ENCODE data around the gene PRR20G. TPM values are rescaled to one million over a fixed set of nuclear protein-coding genes. Genes with fewer than 3 reads are reported as not detected.

Gene PRR20G
- total and polyA plus RNA-seq, 2 experiments from 2014 or later: 0.39 TPM; not detected in 1

GRCh38 chr3:127328421-127328820, 40.6 kb upstream of the PRR20G start:
- Mint-ChIP-seq H3K27me3 (ENCODE audit: insufficient read depth, low read depth, poor library complexity) (peaks cover 6% of the 10 kb centered on the region), H3K4me3 (no peak overlapping the region), H3K36me3 (ENCODE audit: low read depth) (no peaks in the 10 kb centered on the region; the same call in 2 of the 3 replicates), H3K9me3 (peaks cover 29% of the 10 kb centered on the region), H3K4me1 (no peaks in the 10 kb centered on the region), H3K27ac (no peak overlapping the region)
- no peak overlapping the region for H3K4me3 ChIP-seq
- no peaks in the 10 kb centered on the region for H3K79me2 ChIP-seq (replicated peaks; ENCODE audit: insufficient read depth)
- H4K20me1 ChIP-seq (replicated peaks; ENCODE audit: insufficient read depth): no peaks in the 10 kb centered on the region
- TF ChIP-seq ZNF114 (CRISPR knock-in tag; IDR thresholded peaks at IDR 0.05): no peak
- TF ChIP-seq JUNB (IDR thresholded peaks at IDR 0.05; ENCODE audit: unreplicated experiment): no peak
- no peak for TF ChIP-seq CTCF (conservative IDR thresholded peaks at IDR 0.05; ENCODE audit: low read depth in 2 of 2)
- no peak for TF ChIP-seq STAT1 (IDR thresholded peaks at IDR 0.05; ENCODE audit: unreplicated experiment)
- TF ChIP-seq EZH2 (IDR thresholded peaks at IDR 0.05; ENCODE audit: low read depth, unreplicated experiment): no peak
- TF ChIP-seq CREB1 (CRISPR knock-in tag; IDR thresholded peaks at IDR 0.05; ENCODE audit: low read depth): no peak
- TF ChIP-seq ZNF462 (CRISPR knock-in tag; IDR thresholded peaks at IDR 0.05): no peak
- no peak for TF ChIP-seq NANOG (IDR thresholded peaks at IDR 0.05; ENCODE audit: borderline replicate concordance)
- no peak for TF ChIP-seq ETS1 (IDR thresholded peaks at IDR 0.05)
- TF ChIP-seq EZH2phosphoT487 (IDR thresholded peaks at IDR 0.05; ENCODE audit: unreplicated experiment): no peak
- TF ChIP-seq REST (IDR thresholded peaks at IDR 0.05; ENCODE audit: unreplicated experiment): no peak
- no peak for TF ChIP-seq ZNF331 (CRISPR knock-in tag; IDR thresholded peaks at IDR 0.05; ENCODE audit: low read depth)
- TF ChIP-seq POLR2AphosphoS5 (IDR thresholded peaks at IDR 0.05; ENCODE audit: low read depth): no peak
- no peak overlapping the region for H2AFZ ChIP-seq
- no peak overlapping the region for H3K27ac ChIP-seq (ENCODE audit: low read depth)
- no peak overlapping the region for H3K4me2 ChIP-seq
- DNase-seq (ENCODE audit: low spot score) (no peak), ATAC-seq (no peak)
- no peaks in the 10 kb centered on the region for H3K4me1 ChIP-seq (ENCODE audit: insufficient read depth)
- no peaks in the 10 kb centered on the region for H3K27me3 ChIP-seq (ENCODE audit: insufficient read depth)
- no peaks in the 10 kb centered on the region for H3K36me3 ChIP-seq (ENCODE audit: insufficient read depth)
- no peaks in the 10 kb centered on the region for H3K9me2 ChIP-seq (ENCODE audit: insufficient read depth)
- no peaks in the 10 kb centered on the region for H3F3A ChIP-seq (replicated peaks; ENCODE audit: low read depth)

All from GM23338 (cell line).